RWPE1 (cell line): Measurements from ENCODE around the gene SEPTIN11.

Experiments used
- CTCF ChIA-PET: fragments of 350-600 bp; sonication (Branson Sonifier 250); formaldehyde crosslinking; extraction: SDS; loops from one replicate; lab custom pipeline; 2021; lab: Yijun Ruan, JAX
- POLR2A ChIA-PET: fragments of 400-600 bp; formaldehyde crosslinking; extraction: SDS; loops from one replicate; lab custom pipeline; 2020; ENCODE audit warnings: antibody characterized with exemption; ENCODE audit not compliant: low non-redundant PET; lab: Yijun Ruan, JAX
- DNase-seq: peaks from one replicate; pipeline ENCODE4 v3.0.0; 2012; ENCODE audit warnings: low spot score
- H3K27ac ChIP-seq: fragments of 450-650 bp; 2 replicates; pipeline ENCODE4 v1.5.1; 2017
- TF ChIP-seq, protein P1 (sequence below): fragments of 450-650 bp; conservative IDR thresholded peaks from 2 replicates; pipeline ENCODE4 v1.5.1; 2017; ENCODE audit warnings: low read depth, mild to moderate bottlenecking

The SEPTIN11 gene

DNA sequence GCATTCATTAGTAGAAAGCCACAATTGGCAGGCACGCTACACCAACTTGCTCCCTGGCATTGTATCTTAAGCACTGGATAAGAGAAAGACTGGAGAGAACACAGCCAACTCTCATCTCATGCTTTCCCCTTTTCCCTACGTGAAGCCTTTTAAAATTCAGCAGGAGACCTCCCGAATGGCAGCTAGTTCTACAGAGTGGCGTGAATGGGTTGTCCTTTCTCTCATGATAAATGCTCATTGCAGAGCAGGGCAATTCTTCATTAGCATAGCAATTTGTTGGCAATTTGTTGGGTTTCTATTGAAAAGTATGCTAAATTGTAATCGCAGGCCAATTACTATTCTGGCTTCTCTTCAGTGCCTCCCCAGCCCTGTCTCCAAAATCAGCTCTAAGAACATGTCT, 48.0 kb downstream of the SEPTIN11 start:
- no peak for DNase-seq
- ChIA-PET POLR2A (no interaction called here), CTCF (interaction anchor here (0.6 kb wide), 1 partner anchor 444 kb away, joined by 3 read pairs; no protein-coding TSS in a partner anchor)
- H3K27ac ChIP-seq: no peak overlapping the region
- TF ChIP-seq, protein P1, sequence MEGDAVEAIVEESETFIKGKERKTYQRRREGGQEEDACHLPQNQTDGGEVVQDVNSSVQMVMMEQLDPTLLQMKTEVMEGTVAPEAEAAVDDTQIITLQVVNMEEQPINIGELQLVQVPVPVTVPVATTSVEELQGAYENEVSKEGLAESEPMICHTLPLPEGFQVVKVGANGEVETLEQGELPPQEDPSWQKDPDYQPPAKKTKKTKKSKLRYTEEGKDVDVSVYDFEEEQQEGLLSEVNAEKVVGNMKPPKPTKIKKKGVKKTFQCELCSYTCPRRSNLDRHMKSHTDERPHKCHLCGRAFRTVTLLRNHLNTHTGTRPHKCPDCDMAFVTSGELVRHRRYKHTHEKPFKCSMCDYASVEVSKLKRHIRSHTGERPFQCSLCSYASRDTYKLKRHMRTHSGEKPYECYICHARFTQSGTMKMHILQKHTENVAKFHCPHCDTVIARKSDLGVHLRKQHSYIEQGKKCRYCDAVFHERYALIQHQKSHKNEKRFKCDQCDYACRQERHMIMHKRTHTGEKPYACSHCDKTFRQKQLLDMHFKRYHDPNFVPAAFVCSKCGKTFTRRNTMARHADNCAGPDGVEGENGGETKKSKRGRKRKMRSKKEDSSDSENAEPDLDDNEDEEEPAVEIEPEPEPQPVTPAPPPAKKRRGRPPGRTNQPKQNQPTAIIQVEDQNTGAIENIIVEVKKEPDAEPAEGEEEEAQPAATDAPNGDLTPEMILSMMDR: no peak

DNA sequence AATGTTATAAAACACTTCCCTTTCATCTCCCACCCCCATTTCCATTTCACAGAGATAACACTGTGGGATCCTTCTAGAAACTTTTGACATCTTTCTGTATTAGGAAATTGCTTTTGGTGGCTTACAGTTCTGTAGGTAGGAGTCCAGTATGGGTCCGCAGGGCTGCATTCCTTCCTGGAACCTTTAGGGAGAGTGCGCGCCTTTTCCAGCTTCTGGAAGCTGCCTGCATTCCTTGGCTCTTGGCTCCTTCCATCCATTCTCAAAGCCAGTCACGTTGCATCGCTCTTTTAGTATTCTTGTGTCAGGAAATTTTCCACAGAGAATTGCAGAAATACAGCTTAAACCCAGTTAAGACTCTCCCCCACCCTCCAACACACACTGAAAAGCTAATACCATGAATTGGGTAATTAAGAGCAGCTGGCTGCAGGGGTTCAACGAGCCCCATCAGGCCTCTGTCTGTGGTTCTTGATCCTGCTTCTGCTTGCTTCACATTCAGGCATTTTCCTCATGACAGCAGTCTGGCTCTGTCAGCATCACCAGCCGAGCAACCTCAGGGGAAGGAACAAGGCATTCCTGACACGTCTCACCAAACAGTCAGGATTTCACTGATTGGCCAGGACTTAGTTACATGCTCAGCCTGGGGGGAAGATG, 48.8 kb downstream of the SEPTIN11 start:
- ChIA-PET POLR2A (no interaction called here), CTCF (interaction anchor here (0.6 kb wide), 1 partner anchor 9 kb away, joined by 3 read pairs; no protein-coding TSS in a partner anchor)
- no peak overlapping the region for H3K27ac ChIP-seq
- TF ChIP-seq, protein P1: no peak
- no peak for DNase-seq
